Left ventricle myocardium inferior (tissue), 1 donor: ENCODE results near the gene PLCG2. TPM values are rescaled to one million over a fixed set of nuclear protein-coding genes. Genes with fewer than 3 reads are reported as not detected.

Source experiments
- DNase-seq: peaks from one replicate; pipeline ENCODE4 v3.0.0-alpha.2; 2020
- H3K27ac ChIP-seq: fragments of 200-600 bp; replicated peaks from 2 replicates; pipeline ENCODE4 v1.8.0; 2021
- H3K27me3 ChIP-seq: fragments of 200-600 bp; 2 replicates; pipeline ENCODE4 v1.8.0; 2021; ENCODE audit warnings: low read depth
- H3K36me3 ChIP-seq: fragments of 200-600 bp; 2 replicates; pipeline ENCODE4 v1.8.0; 2021
- H3K4me1 ChIP-seq: fragments of 200-600 bp; 2 replicates; pipeline ENCODE4 v1.8.0; 2021
- H3K4me3 ChIP-seq: fragments of 200-600 bp; 2 replicates; pipeline ENCODE4 v1.8.0; 2021; ENCODE audit warnings: mild to moderate bottlenecking, moderate library complexity
- H3K9me3 ChIP-seq: fragments of 200-600 bp; replicated peaks from 2 replicates; pipeline ENCODE4 v1.8.0; 2021
- intact Hi-C: fragments of 100-400 bp; cut with micrococcal nuclease; formaldehyde crosslinking; loops from one replicate; pipeline ENCODE4 v1.11.0; 2022
- total RNA-seq: library from RNA; stranded (reverse); fragmentation: NEBNext Ultra II Directional; extraction: Animal tissue kit (Norgen Biotek cat#: 25700); gene quantifications from one replicate; pipeline ENCODE4 v1.2.1, GENCODE V29; 2021
- TF ChIP-seq, protein P1 (sequence below): fragments of 200-600 bp; IDR thresholded peaks from 2 replicates; pipeline ENCODE4 v1.8.0; 2021; ENCODE audit warnings: antibody characterized with exemption, mild to moderate bottlenecking, borderline replicate concordance
- donor health status: DM: no; HTN: yes; CAD: no; lungs with severe emphysema.

The PLCG2 gene
- total RNA-seq, 1 donor from 2014 or later = 5.6 TPM

DNA sequence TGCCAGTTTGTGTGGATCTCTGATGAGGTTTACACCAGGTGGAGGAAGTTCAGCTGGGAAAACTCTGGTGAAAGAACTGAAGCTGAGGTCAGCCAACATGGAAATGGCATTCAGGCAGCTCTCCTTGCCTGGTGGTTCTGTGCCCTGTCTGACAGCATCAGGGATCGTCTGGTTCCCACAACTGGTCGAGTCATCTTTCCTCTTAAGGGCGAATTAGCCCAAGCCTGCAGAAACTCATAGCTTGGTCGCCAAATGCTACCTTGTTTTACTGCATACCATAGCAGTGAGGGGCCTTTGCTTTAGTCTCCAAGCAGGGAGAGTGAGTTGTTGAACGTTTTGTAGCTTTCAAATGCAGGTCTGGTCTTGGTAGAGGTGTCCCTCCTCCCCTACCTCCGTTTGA, 7.2 kb downstream of the PLCG2 start:
- Histone ChIP-seq H3K4me3 (no peak overlapping the region), H3K27ac (no peak overlapping the region), H3K36me3 (no peaks in the 10 kb centered on the region), H3K27me3 (no peaks in the 10 kb centered on the region), H3K9me3 (no peaks in the 10 kb centered on the region), H3K4me1 (no peaks in the 10 kb centered on the region)
- intact Hi-C loops = no loop called here
- DNase-seq = no peak
- TF ChIP-seq, protein P1, sequence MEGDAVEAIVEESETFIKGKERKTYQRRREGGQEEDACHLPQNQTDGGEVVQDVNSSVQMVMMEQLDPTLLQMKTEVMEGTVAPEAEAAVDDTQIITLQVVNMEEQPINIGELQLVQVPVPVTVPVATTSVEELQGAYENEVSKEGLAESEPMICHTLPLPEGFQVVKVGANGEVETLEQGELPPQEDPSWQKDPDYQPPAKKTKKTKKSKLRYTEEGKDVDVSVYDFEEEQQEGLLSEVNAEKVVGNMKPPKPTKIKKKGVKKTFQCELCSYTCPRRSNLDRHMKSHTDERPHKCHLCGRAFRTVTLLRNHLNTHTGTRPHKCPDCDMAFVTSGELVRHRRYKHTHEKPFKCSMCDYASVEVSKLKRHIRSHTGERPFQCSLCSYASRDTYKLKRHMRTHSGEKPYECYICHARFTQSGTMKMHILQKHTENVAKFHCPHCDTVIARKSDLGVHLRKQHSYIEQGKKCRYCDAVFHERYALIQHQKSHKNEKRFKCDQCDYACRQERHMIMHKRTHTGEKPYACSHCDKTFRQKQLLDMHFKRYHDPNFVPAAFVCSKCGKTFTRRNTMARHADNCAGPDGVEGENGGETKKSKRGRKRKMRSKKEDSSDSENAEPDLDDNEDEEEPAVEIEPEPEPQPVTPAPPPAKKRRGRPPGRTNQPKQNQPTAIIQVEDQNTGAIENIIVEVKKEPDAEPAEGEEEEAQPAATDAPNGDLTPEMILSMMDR = no peak

DNA sequence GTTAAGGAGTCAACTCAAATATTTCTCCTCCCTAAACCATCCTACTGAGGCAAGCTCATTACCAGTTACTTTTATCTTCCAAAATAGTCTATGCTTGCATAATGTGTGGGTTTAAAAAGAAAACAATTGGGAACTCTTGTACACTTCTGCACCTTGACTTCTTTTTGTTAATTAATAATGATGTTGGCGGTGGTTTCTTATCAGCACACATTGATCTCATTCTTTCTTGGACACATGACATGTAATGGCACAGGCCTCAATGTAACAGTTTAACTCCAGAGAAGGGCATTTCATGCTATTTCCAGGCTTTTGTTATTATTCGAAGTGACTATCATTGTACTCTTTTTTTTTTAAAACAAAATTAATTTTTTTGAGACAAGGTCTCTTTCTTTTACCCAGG, 7.8 kb downstream of the PLCG2 start:
- intact Hi-C loops = no loop called here
- H3K4me3 ChIP-seq = no peak overlapping the region
- H3K36me3 ChIP-seq = no peaks in the 10 kb centered on the region
- H3K9me3 ChIP-seq = no peaks in the 10 kb centered on the region
- H3K27me3 ChIP-seq = no peaks in the 10 kb centered on the region
- TF ChIP-seq, protein P1 = no peak
- no peaks in the 10 kb centered on the region for H3K4me1 ChIP-seq
- H3K27ac ChIP-seq = no peak overlapping the region
- DNase-seq = no peak

DNA sequence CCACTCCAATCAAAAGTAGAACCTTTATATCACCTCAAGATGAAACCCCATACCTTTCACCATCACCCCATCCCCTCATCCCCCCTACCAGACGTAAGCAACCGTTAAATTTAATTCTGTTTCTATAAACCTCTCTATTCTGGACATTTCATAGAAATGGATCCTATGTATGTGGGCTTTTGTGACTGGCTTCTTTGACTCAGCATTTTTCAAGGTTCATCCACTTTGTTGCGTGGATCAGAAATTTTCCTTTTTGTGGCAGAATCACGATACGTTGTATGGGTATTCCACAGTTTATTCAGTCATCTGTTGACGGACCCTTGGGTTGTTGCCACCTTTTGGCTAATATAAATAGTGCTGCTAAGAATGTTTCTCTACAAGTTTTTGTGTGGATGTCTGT, 8.6 kb downstream of the PLCG2 start:
- TF ChIP-seq, protein P1 = no peak
- H3K9me3 ChIP-seq = no peaks in the 10 kb centered on the region
- H3K4me1 ChIP-seq = no peaks in the 10 kb centered on the region
- intact Hi-C loops = no loop called here
- DNase-seq = no peak
- H3K36me3 ChIP-seq = no peaks in the 10 kb centered on the region
- H3K27me3 ChIP-seq = no peaks in the 10 kb centered on the region
- H3K4me3 ChIP-seq = no peak overlapping the region
- no peak overlapping the region for H3K27ac ChIP-seq

DNA sequence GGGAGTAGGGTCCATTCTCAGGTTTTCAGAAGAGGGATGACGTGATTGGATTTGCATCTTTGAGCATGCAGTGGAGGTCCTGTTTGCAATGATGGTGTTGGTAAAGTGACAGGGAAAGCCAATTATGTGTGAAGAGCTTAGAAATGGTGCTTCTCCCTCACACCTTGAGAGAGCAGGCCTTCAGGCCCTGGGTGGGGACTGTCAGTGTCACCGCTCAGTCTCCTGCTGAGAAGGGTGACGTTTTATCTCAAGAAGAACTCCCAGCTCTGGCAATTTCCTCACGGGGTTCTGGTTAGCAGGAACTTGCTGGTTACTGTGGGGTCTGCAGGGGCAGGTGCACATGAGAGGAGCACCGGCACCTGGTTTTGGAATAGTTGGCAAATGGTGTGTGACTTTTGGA, 11.2 kb downstream of the PLCG2 start:
- H3K9me3 ChIP-seq = no peaks in the 10 kb centered on the region
- no peaks in the 10 kb centered on the region for H3K4me1 ChIP-seq
- H3K4me3 ChIP-seq = no peak overlapping the region
- no peaks in the 10 kb centered on the region for H3K27me3 ChIP-seq
- intact Hi-C loops = no loop called here
- DNase-seq = no peak
- no peak overlapping the region for H3K27ac ChIP-seq
- H3K36me3 ChIP-seq = no peaks in the 10 kb centered on the region
- TF ChIP-seq, protein P1 = no peak

DNA sequence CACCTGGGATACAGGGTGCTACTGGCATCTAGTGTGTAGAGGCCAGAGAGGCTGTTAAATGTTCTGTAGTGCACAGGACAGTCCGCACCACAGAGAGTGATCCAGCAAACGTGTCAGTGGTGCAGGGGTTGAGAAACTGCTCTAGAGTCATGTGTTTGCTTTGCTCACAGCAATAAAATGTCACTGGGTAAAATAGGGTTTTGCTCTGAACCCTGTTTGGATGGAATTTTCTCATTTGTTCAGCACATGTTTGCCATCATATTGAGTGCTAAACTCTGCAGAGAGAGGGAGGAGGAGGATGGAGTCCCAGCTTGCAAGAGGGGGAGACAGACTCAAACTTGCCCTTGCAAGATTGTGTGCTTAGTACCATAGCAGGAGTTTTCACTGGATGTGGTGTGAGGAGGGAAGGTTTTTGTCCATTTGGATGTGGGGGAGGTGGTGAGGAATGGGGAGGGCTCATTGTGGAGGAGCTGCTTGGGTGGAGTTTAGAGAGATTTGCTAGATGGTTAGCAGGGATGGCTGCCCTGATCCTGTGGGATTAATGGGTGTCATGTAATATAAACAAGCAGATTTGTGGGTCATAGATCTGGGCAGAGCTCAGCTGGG, 11.8 kb downstream of the PLCG2 start:
- intact Hi-C loops = no loop called here
- Histone ChIP-seq H3K9me3 (no peaks in the 10 kb centered on the region), H3K27me3 (no peaks in the 10 kb centered on the region), H3K4me3 (no peak overlapping the region), H3K27ac (no peak overlapping the region), H3K4me1 (no peaks in the 10 kb centered on the region), H3K36me3 (no peaks in the 10 kb centered on the region)
- TF ChIP-seq, protein P1 = no peak
- DNase-seq = no peak

DNA sequence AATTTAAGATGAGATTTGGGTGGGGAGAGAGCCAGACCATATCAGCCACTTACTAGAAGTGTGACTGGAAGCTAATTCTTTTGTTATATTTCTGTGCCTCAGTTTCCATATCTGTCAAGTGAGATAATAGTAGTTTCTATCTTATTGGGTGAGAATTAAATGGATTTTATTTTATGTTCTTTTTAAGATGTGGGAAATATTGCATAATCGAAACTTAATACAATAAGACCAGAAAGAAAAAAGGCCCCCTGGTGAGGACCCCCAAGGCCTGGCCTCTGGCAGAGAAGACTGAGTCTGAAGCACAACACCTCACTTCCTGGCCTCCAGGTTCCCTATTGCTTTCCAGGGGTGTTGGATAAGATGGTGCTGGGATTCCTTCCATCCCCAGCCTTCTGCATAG, 13.7 kb downstream of the PLCG2 start:
- Histone ChIP-seq H3K27me3 (no peaks in the 10 kb centered on the region), H3K36me3 (no peaks in the 10 kb centered on the region), H3K27ac (no peak overlapping the region), H3K4me1 (no peaks in the 10 kb centered on the region), H3K4me3 (no peak overlapping the region), H3K9me3 (no peaks in the 10 kb centered on the region)
- TF ChIP-seq, protein P1 = no peak
- intact Hi-C loops = no loop called here
- no peak for DNase-seq
